LNCAP (cell line): ENCODE data around the gene CHRNA7.
A peak's percentile ranks its signal among the peaks of the same experiment; 100 is the strongest.

Experiments used
- TF ChIP-seq, protein P1 (sequence below): fragments of 450-650 bp; IDR thresholded peaks from 2 replicates; pipeline ENCODE4 v1.5.1; 2017; ENCODE audit warnings: mild to moderate bottlenecking

Gene CHRNA7

DNA sequence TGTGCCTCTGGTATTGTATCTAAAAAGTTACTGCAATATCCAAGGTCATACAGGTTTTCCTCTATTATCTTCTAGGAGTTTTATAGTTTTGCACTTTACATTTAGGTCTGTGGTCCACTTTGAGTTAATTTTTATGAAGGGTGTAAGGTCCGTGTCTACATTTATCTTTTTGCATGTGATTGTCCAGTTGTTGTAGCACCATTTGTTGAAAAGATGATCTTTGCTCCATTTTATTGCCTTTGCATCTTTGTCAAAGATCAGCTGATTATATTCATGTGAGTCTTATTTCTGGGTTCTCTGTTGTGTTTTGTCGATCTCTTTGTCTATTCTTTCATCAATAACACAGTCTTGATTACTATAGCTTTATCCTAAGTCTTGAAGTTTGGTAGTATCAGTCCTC lies 6.7 kb downstream of the CHRNA7 start:
- TF ChIP-seq, protein P1, sequence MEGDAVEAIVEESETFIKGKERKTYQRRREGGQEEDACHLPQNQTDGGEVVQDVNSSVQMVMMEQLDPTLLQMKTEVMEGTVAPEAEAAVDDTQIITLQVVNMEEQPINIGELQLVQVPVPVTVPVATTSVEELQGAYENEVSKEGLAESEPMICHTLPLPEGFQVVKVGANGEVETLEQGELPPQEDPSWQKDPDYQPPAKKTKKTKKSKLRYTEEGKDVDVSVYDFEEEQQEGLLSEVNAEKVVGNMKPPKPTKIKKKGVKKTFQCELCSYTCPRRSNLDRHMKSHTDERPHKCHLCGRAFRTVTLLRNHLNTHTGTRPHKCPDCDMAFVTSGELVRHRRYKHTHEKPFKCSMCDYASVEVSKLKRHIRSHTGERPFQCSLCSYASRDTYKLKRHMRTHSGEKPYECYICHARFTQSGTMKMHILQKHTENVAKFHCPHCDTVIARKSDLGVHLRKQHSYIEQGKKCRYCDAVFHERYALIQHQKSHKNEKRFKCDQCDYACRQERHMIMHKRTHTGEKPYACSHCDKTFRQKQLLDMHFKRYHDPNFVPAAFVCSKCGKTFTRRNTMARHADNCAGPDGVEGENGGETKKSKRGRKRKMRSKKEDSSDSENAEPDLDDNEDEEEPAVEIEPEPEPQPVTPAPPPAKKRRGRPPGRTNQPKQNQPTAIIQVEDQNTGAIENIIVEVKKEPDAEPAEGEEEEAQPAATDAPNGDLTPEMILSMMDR: no peak

DNA sequence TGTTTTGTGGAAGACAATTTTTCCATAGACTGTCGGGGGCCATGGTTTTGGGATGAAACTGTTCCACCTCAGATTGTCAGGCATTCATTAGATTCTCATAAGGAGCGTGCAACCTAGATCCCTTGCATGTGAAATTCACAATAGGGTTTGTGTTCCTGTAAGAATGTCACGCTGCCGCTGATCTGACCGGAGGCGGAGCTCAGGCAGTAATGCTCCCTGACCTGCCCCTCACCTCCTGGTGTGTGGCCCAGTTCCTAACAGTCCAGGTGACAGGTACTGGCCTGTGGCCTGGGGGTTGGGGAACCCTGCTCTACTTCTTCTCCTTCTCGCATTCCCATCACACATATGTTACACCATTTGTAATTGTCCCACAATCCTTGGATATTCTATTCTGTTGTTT lies 11.0 kb downstream of the CHRNA7 start:
- TF ChIP-seq, protein P1: no peak

DNA sequence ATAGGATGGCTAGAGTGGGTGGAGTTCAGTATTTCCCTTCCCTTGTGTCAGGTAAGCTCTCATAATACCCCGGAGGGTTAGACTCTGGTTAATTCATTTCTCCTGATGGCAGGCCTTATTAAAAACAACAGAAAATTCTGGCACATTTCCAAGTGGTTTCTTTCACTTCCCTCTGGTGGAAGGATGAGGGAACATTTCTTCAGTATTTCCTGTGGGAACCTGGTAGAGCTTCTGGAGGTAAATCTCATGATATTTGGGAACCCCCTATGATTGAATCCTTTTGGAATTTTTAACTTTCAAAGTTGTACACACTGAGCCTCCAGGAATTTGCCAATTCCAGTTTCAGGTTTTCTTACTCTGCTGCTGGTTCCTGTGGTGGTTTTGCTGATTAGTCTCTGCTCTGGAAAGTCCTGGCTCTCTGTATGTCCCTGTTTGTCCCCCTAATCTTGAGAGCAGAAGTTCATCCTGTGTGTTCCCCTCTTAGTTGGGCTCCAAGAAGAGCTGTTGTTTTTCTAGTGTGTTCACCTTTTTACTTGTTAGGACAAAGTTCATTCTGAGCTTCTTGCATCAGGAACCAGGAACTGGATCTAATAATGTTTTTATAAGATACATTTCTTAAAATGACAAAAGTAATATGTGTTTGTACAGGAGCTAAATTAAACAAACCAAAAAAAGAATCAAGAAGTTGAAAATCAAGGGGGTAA lies 12.1 kb downstream of the CHRNA7 start:
- TF ChIP-seq, protein P1: peak; percentile 37; the same call in 1 of the 2 replicates

DNA sequence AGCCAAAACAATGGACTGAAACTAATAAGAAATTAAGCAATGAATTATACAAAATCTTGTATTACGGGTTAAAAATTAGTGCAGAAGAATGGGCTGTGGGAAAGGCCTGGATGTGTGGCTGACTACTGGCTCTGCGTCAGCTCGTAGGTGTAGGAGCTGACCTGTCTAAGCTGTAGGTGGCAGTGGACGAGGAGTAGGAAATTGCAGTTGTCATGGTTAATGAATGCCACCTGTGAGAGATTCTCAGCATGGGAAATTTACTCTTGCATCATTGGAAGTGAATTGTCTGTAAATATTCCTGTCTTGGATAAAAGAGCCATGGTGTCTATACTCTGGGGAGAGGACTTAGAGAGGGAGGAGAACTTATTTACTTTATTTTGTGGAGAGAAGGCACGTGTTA lies 23.4 kb downstream of the CHRNA7 start:
- TF ChIP-seq, protein P1: no peak

DNA sequence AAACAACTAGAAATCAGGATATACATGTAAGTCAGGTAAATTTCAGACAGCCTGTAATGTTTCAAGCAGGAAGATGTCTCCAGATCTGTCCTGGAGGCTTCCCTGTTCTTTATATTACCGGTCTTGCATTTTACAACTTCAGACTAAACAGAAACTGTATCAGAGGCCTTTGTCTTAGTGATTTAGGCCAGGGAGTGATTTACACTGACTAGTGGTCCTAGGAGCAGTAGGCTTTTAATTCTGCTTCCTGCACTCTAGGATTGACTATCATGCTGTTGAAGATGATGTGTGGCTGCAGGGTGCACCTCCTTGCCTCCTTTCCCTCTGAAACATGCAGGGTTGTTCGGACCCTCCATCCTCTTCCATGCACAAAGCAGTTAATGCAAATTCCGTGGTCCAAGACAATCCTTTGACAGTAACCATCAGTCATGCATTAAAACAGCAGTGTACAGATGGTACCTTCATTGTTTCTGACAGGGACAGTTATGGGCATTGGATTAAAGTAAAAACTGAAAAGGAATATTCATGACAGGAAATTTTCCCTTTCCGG lies 27.6 kb downstream of the CHRNA7 start:
- TF ChIP-seq, protein P1: no peak

DNA sequence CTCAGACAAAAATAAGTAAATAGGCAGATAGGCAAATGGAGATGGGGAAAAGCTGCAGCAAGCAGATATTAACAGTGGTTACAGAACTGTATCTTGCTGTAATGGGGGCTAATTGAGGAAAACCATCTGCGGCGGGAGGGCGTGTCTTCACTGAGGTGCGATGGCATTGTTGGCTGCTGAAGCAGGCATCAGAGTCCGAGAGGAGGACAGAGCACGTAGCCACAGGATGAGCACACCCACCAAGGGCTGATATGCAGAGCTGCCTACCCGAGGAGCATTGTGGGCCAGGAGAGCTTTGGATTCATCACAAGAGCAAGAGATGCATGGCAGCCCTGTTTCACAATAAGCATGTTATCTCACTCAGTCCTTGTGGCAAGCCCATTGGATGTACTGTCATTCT lies 30.4 kb downstream of the CHRNA7 start:
- TF ChIP-seq, protein P1: no peak

DNA sequence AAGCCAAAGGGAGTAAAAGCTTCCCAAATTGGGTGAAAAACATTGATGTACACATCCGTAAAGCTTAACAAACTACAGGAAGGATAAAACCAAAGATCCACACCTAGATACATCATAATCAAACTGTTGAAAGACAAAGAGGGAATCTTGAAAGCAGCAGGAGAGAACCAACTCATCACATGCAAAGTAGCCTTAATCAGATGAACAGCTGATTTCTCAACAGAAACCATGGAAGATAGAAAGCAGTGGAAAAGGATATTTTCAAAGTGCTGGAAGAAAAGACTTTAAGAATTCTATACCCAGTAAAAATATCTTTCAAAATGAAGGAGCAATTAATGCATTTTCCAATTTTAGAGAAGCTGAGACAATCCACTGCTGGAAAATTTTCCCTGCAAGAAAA lies 36.8 kb downstream of the CHRNA7 start:
- TF ChIP-seq, protein P1: no peak
